ENCODE measurements around the gene CACNA2D1.

The CACNA2D1 gene

DNA sequence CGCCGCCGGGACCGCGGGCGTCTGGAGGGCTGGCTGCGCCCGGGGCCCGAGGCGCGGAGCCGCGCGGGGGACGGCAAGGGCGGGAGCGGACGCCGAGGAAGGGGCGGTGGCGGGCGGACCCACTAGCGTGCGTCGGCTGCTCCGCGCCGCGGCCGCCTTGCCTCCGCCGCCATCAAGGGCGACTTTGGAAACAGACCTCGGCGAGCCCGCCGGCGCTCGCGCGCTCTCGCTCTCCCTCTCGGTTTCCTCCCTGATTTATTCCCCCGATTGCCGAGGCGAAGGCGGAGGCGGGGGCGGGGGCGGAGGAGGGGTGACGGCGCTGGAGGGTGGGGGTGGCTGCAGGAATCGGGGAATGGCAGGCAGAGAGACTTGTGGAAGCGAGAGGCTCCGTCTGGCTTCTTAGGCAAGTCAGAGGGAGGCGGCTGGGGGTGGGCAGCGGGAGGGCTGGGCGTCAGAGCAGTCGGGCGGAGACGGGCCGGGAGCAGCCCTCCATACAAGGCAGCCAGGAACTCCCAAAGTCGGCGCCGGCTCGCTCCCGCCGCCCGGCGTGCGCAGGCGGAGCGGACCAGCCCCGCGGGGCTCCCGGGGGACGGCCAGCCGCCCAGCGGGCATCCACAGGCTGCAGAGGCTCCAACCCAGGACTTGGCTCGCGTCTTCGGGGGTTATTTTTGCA lies at the start of gene CACNA2D1:
CACNA2D1 (minus strand) TSS at position 231 of the 673 bp plus-strand sequence.
- no peak for DNase-seq (ENCODE audit: low spot score)

GRCh38 chr7:82481499-82482097 lies 38.0 kb upstream of the CACNA2D1 start:
- DNase-seq (ENCODE audit: low spot score), result peak; percentile 53

GRCh38 chr7:82477733-82478515 lies 34.3 kb upstream of the CACNA2D1 start:
- no peak for DNase-seq (ENCODE audit: low spot score)

- DNase-seq (ENCODE audit: low spot score), result no peak
These were observed 29.4 kb upstream of the CACNA2D1 start for GRCh38 chr7:82472966-82473365.

DNA sequence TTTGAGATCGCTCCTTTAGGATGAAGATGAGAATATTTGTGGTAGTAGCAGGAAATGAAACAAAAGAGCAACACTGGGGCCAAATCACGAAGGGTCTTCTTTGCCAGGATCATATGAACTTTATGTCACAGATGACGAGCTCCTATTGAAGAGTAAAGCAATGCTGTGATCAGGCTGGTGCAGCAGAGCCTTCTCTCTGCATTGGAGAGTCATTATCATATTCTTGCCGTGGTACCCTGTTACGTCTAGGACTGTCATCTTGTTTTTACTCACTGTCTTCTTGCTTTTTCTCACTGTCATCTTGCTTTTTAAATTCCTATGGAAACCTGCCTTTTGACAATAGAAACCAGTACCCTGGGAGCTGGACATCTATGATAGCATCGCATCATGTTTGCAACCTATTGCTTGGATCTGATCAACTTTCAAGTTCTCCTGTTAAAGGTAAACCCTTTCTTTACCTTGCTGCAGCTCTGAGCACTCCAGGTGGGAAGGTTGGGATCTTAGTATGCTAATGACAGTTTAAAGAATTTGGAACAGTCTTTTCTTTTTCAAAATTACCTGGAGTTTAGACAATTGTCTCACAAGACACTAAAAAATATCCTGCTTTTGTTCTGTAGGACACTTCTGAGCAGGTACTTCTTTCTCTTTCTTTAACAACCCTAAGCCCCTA lies 27.9 kb upstream of the CACNA2D1 start:
- DNase-seq (ENCODE audit: low spot score), result no peak

- DNase-seq (ENCODE audit: low spot score), result no peak
These were observed 25.6 kb upstream of the CACNA2D1 start for GRCh38 chr7:82469207-82469606.

DNA sequence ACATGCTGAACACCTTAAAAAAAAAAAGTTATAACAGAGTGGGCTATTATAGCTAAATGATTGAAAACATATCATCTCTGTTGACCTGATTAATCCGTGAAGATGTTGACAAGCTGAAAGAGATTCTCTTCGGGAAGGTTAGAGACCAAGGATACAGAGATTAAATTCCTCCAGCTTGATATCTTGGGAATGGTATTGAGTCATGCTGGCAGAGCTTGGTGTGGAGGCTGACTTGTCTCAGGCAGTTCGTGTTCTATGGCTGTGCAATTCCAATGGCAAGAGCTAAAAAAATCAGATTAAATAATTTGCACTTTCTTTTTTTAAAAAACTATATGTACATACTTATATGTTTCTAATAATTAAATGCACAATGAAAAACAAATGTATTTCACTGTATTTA lies 24.9 kb upstream of the CACNA2D1 start:
- DNase-seq (ENCODE audit: low spot score), result no peak

- DNase-seq (ENCODE audit: low spot score), result no peak
These were observed 23.4 kb upstream of the CACNA2D1 start for GRCh38 chr7:82467020-82467419.

DNA sequence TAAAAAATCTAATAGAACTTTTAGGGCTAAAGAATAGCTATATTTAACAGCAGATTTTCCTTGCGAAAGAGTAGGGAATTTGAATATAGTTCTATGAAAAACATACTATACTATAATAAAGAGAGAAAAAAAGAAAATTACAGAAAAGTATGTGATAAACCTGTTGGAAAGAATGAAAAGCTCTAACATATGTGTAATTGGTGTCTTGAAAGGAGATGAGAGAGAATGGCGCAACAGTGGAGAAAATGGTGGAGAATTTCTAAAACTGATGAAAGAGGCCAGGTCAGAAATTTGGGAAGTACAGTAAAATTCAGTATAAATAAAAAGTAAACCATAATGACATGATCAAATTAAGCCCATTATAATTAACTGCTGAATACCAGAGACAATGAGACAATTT lies 20.8 kb upstream of the CACNA2D1 start:
- no peak for DNase-seq (ENCODE audit: low spot score)

DNA sequence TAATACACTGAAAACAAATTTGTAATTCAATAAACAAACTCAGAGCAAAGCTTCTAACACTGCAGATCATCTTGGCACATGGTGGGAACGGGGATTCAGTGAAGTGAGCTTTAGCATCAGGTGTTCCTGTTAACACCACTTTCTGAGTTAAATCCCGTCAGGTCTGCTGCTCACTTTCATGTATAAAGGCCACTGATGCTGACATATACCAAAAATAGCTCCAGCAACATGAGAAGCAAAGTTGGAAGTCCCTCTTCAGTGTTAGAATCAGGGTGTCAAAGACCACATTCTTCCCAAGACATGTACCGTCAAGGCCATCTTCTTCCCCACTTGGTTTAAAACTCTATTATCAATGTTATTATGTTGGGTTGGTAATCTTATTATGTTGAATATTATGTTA lies 11.7 kb upstream of the CACNA2D1 start:
- no peak for DNase-seq (ENCODE audit: low spot score)

DNA sequence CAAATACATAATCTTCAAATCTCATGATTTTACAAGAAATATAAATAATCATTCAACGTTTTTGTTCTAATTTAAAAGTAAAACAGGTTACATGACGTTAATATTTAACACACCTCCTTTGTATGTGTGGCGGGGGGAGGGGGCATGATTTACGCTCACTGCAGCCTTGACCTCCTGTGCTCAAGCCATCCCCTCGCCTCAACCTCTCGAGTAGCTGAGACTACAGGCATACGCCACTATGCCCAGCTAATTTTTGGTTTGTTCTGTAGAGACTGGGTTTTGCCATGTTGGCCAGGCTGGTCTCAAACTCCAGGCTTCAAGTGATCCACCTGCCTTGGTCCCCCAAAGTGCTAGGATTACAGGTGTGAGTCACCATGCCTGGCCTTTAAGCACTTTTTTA lies 7.2 kb upstream of the CACNA2D1 start:
- DNase-seq (ENCODE audit: low spot score), result no peak

GRCh38 chr7:82449910-82450309 lies 6.3 kb upstream of the CACNA2D1 start:
- no peak for DNase-seq (ENCODE audit: low spot score)

DNA sequence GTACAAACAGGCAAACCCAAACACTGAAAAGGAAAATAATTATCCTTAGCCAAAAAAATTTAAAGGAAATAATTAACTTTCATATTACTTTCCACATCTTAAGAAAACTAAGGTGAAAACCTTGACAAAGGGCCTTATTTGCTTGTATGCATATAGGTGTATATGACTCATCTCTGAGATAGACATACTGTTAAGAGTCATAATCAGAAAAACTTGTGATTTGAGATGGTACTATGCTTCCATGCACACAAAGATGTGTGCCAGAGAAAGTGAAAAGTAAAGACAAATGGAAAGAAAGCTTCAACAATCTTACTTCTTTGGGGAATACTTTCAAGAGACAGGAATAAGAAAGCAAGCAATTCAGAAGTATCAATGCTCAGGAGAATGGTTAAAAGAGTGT lies 3.3 kb upstream of the CACNA2D1 start:
- DNase-seq (ENCODE audit: low spot score), result no peak

GRCh38 chr7:82445271-82445670 lies 1.7 kb upstream of the CACNA2D1 start:
- DNase-seq (ENCODE audit: low spot score), result no peak

- DNase-seq (ENCODE audit: low spot score), result no peak
These were observed 788 bp upstream of the CACNA2D1 start for GRCh38 chr7:82444220-82444909.

- DNase-seq (ENCODE audit: low spot score), result no peak
These were observed 486 bp downstream of the CACNA2D1 start for GRCh38 chr7:82443036-82443546.

DNA sequence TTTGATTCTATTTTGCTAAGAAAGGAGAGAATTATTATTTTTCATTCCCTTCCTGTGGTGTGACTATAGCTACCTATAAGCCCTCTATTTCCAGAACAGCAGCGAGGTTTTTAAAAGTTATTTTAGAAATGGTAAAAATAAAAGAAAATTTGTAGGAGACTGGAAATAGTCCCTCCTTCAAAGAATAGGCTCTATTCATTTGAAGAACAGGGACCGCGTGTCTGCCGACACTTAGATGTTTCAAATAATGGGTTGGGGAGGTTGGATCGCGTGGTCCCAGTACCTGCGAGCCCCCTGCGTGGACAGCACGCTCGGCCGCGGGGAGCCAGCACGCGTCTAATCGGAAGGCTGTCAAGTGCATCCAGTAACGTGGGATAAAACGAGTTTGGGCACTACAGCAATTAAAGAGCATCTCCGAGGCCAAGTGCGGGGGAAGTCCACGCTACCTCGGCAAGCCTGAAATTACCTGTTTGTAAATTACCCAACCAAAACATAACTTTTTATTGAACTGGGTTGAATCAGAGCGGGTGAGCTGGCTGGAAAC lies 1.0 kb downstream of the CACNA2D1 start:
- DNase-seq (ENCODE audit: low spot score), result no peak

GRCh38 chr7:82441669-82442478 lies 1.7 kb downstream of the CACNA2D1 start:
- DNase-seq (ENCODE audit: low spot score), result no peak

DNA sequence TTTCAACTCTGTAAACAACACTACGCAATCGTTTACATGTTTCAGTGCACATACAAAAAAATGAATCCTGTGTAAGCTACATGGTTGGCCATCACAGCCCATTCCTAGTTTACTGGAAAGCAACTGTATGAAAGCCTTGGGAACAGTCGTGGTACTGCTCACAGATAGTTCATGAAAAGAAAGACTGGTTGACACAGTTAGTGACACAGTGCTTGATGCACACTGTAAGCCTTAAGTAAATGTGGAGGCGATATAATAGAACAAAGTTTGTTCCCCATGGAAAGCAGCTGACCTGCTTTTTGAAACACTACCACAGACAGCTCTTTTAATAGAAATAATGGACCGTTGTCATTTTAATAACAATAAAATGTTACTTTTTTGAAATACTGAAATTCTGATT lies 5.1 kb downstream of the CACNA2D1 start:
- no peak for DNase-seq (ENCODE audit: low spot score)

GRCh38 chr7:82435769-82436168 lies 7.8 kb downstream of the CACNA2D1 start:
- no peak for DNase-seq (ENCODE audit: low spot score)

Data from RKO (cell line).